NT2/D1 (cell line): Measurements from ENCODE around the gene ANKS6.

Source experiments
- DNase-seq: peaks from one replicate; pipeline ENCODE4 v3.0.0-alpha.2; 2011; ENCODE audit warnings: low read depth, low spot score
- H3K27me3 ChIP-seq: 2 replicates; pipeline ENCODE4 v1.6.0; 2011; ENCODE audit warnings: mild to moderate bottlenecking; ENCODE audit not compliant: insufficient read length, insufficient read depth
- H3K36me3 ChIP-seq: 2 replicates; pipeline ENCODE4 v1.6.1; 2011; ENCODE audit warnings: mild to moderate bottlenecking, low read length, mixed read lengths; ENCODE audit not compliant: insufficient read depth, insufficient read length
- H3K4me1 ChIP-seq: 2 replicates; pipeline ENCODE4 v1.5.1; 2011; ENCODE audit not compliant: insufficient read depth, insufficient read length
- H3K4me3 ChIP-seq: 2 replicates; pipeline ENCODE4 v1.5.1; 2011; ENCODE audit warnings: low read depth; ENCODE audit not compliant: insufficient read length
- H3K9ac ChIP-seq: 2 replicates; pipeline ENCODE4 v1.6.0; 2011; ENCODE audit warnings: low read depth; ENCODE audit not compliant: insufficient read length
- H3K9me3 ChIP-seq: 2 replicates; pipeline ENCODE4 v1.5.1; 2011; ENCODE audit warnings: mild to moderate bottlenecking, low read length; ENCODE audit not compliant: insufficient read depth
- SUZ12 ChIP-seq: IDR thresholded peaks from 2 replicates; pipeline ENCODE4 v1.6.1; 2011; ENCODE audit not compliant: insufficient read length, insufficient read depth; ENCODE audit errors: extremely low read depth
- YY1 ChIP-seq: IDR thresholded peaks from 2 replicates; pipeline ENCODE4 v1.6.1; 2011; ENCODE audit not compliant: insufficient read length, insufficient read depth
- ZNF274 ChIP-seq: IDR thresholded peaks from 2 replicates; pipeline ENCODE4 v1.6.1; 2011; ENCODE audit warnings: mild to moderate bottlenecking, low read depth, low read length

The ANKS6 gene

DNA sequence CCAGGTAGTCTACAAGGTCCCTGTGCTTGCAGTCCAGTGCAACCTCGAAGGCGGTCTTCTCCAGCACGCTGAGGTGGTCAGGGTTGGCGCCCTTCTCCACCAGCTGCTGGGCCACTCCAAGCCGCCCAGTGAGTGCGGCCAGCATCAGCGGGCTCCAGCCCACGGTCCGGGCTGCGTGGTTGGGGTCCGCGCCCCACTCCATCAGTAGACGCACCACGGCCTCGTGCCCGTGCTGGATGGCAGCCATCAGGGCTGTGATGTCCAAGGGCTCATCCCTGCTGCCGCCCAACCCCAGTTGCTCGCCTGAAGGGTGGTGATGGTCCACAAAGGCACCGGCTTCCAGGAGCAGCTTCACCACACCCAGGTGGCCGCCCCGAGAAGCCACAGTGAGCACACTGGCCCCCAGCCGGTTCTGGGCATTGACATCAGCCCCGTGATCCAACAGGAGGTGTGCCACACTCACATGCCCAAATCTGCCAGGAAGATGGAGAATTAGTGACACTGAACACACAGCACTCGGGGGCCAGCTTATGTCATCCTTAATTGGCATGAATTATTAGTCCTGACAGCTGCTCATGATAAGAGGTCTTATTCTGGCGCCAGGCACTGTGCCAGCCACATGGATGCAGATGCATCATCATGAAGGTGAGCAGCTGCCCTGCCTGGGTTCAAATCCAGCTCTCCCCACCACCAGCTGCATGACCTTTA lies 6.1 kb downstream of the ANKS6 start:
- H3K27me3 ChIP-seq = no peaks in the 10 kb centered on the region
- TF ChIP-seq ZNF274 (no peak), SUZ12 (no peak), YY1 (no peak)
- H3K9me3 ChIP-seq = no peaks in the 10 kb centered on the region
- no peak for DNase-seq
- H3K4me1 ChIP-seq = peaks cover 21% of the 10 kb centered on the region
- H3K9ac ChIP-seq = no peak overlapping the region
- no peak overlapping the region for H3K4me3 ChIP-seq
- H3K36me3 ChIP-seq = peaks cover 49% of the 10 kb centered on the region

DNA sequence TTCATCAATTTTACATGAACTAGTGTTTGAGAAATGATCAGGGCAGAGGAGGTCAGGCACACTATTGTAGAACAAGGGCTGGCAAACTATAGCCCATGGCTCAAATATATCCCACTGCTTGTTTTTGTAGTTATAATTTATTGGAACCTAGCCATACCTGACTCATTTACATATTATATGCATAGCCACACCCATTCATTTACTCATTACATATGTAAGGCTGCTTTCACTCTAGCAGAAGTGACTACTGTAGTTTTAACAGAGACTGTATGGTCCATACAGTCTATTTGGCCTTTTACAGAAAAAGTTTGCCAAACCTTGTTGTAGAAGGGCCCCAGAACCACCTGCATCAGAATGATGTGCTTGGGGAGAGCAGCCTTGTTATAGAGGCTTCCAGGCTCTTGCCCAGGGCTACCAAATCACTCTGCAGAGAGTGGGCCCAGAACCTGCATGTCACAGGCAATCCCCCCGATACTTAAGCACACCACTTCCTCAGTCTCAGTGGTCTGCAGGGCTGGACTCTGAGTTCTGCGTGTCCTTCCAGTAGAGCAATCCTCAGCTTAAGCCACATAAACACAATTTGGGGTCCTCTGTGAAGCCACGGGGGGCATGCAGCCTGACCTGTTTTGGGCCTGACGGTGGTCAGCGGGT lies 6.7 kb downstream of the ANKS6 start:
- no peak for DNase-seq
- no peak overlapping the region for H3K9ac ChIP-seq
- TF ChIP-seq SUZ12 (no peak), YY1 (no peak), ZNF274 (no peak)
- H3K4me1 ChIP-seq = peaks cover 16% of the 10 kb centered on the region
- H3K36me3 ChIP-seq = peaks cover 51% of the 10 kb centered on the region
- no peak overlapping the region for H3K4me3 ChIP-seq
- no peaks in the 10 kb centered on the region for H3K27me3 ChIP-seq
- H3K9me3 ChIP-seq = no peaks in the 10 kb centered on the region

DNA sequence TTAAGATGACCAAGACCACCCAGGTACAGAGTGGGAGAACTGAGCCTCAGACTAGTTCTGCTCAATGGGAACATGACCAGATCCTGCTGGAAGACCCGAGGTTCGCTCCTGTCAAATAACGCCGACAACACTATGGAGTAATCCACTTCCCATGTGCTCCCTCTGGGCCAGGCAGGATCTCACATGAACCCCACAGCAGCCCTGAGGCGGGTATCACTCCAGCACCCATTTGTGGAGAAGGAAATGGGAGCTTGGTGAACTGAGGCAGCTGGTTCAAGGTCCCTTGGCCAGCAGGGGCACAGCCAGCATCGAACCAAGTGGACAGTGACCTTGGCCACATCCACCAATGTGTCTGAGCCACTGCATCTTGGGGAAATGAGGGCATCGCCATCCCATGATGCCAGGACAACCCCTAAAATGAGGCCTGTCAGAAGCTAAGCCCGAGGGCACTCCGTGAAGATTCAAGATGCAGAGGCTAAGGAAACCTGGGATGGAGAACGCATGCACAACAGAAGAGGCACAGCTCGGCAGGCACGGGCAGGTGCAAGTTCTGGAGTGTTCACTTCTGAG lies 8.5 kb downstream of the ANKS6 start:
- DNase-seq = no peak
- TF ChIP-seq SUZ12 (no peak), YY1 (no peak), ZNF274 (no peak)
- H3K9ac ChIP-seq = no peak overlapping the region
- H3K36me3 ChIP-seq = peaks cover 64% of the 10 kb centered on the region
- no peaks in the 10 kb centered on the region for H3K9me3 ChIP-seq
- peaks cover 15% of the 10 kb centered on the region for H3K4me1 ChIP-seq
- H3K27me3 ChIP-seq = no peaks in the 10 kb centered on the region
- H3K4me3 ChIP-seq = no peak overlapping the region

DNA sequence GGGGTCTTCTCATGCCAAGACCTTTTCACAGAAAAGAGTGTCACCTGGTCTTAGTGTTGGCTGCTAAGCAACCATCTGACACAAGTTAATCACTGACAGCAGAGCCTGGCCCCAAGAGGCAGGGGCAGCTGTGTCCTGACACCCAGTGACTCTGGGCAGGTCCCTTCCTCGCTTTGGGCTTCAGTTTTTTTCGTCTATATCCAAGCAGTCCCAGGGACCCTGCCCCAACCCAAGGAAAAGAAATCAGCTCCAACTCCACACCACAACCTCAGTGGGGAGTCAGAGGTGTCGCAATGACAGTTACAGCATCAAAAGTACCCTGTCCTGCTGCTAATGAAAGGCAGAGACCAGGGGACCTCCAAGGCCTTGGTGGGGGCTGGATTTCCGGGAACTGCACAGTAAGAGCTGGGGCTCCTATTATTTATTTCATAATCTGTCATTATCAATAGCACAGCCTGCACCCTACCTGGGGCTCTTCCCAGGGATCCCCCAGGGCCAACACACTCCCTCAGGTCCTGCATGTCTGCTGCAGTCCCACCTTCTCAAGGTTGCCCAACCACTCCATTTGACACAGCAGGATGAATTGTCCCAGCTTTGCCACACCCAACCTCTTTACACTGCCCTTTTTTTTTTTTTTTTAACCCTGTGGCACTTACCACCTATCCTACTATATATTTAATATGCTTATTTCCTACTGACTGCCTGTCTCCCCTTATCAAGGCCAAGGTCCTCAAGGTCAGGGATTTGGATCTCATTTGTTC lies 9.4 kb downstream of the ANKS6 start:
- H3K4me1 ChIP-seq = peaks cover 11% of the 10 kb centered on the region
- no peak for DNase-seq
- H3K9ac ChIP-seq = no peak overlapping the region
- peaks cover 72% of the 10 kb centered on the region for H3K36me3 ChIP-seq
- H3K4me3 ChIP-seq = no peak overlapping the region
- H3K9me3 ChIP-seq = no peaks in the 10 kb centered on the region
- TF ChIP-seq SUZ12 (no peak), ZNF274 (no peak), YY1 (no peak)
- H3K27me3 ChIP-seq = no peaks in the 10 kb centered on the region

DNA sequence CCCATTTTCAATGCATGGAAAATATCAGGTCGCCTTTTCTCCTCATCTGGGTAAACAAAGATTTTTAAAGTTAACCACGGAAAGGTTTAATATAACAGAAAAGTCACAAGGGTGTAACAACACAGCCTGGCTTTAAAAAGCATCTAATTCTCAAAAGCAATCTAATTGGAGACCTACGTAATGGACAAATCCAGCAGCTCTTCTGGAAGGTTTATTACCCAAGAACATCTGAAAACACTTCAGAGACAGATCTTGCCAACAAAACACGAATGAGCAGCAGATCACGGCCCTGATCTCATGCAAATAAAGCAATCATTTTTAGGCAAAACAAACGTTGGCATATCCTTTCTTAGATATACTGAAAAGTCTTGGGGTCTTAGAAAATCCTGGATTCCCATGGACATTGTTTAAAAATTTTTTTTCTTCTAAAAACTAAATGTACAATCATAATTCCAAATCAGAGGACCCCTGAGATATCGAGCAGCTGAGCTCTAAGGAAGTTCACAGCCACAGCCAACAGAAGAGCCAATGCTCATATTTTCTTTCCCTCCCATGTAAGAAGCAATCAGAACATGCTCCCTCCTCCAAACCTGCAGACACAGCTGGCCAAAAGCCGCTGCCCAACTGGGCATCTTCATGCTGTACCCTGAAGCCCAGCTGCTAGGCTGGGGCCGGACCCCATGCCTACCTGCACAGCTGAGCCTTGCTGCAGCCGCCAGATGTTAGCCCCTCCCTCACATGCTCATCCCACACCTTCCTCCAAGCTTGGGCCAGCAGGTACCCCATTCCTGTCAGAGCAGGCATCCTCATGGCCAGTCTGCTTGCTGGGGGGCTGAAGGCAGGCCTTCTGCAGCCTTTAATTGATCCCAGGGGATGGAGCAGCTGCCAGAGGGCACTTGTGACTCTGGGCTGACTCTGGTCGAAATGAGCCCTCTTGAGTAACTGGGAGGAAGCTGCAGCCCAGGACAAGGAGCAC lies 11.2 kb downstream of the ANKS6 start:
- no peak for DNase-seq
- no peak overlapping the region for H3K9ac ChIP-seq
- TF ChIP-seq YY1 (no peak), SUZ12 (no peak)
- peaks cover 6% of the 10 kb centered on the region for H3K4me1 ChIP-seq
- H3K4me3 ChIP-seq = no peak overlapping the region
- peaks cover 80% of the 10 kb centered on the region for H3K36me3 ChIP-seq
- no peaks in the 10 kb centered on the region for H3K27me3 ChIP-seq
- H3K9me3 ChIP-seq = no peaks in the 10 kb centered on the region

DNA sequence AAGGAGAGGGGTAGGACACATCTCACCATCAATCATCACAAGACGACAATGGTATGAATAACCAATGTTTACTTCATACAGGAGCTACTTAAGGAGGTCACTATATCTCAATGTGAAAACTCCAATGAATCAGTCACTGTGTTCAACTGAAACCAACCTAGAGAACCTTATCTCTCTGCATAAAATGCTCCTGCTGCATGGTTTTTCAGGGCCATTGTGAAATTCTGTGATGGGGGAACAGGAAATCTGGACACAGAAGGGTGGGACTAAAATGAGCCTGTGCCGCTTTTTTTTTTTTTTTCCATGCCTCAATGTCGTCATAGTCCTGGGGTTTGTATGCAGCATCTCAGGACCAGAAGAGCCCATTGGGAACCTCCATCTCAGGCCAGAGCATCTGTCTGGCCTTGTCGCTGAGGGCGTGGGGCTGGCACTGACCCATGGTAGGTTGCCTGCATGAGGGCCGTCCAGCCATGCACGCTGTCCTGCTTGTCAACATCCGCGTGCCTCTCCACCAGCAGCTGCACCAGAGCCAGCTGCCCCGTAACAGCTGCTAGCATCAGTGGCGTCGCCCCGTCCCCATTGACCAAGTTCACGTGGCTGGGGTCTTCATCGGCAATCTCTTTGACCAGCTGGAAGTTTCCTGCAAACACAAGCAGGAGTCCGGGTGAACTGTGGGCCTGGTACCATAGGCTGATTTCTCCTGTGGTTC lies 12.7 kb downstream of the ANKS6 start:
- Histone ChIP-seq H3K36me3 (peaks cover 67% of the 10 kb centered on the region), H3K4me3 (no peak overlapping the region), H3K4me1 (peaks cover 2% of the 10 kb centered on the region), H3K27me3 (no peaks in the 10 kb centered on the region), H3K9me3 (no peaks in the 10 kb centered on the region), H3K9ac (no peak overlapping the region)
- no peak for TF ChIP-seq YY1
- no peak for TF ChIP-seq SUZ12
- no peak for TF ChIP-seq ZNF274
- no peak for DNase-seq
